HuH-7.5 (cell line): Measurements from ENCODE around the gene IFNA1.
"Not testable (repeated sequence)": the region's sequence is repeated elsewhere in the genome, so short reads cannot be mapped to it uniquely, and the experiment has no call there.

Experiments
- DNase-seq: peaks from one replicate; pipeline ENCODE4 v3.0.0; 2011; ENCODE audit warnings: low spot score

Gene IFNA1

GRCh38 chr9:21440139-21440538 lies at the start of gene IFNA1:
TSS of gene IFNA1 (plus strand) at chr9:21440439. CDS start at chr9:21440508, 69 bp downstream.
- DNase-seq = no peak

GRCh38 chr9:21392270-21392669 lies 48.0 kb upstream of the IFNA1 start:
- no peak for DNase-seq

GRCh38 chr9:21395778-21396717 lies 44.2 kb upstream of the IFNA1 start:
- DNase-seq = no peak

- no peak for DNase-seq
Observed at GRCh38 chr9:21398955-21399489, 41.2 kb upstream of the IFNA1 start.

- no peak for DNase-seq
Observed at GRCh38 chr9:21399956-21400355, 40.3 kb upstream of the IFNA1 start.

- no peak for DNase-seq
Observed at GRCh38 chr9:21402386-21403251, 37.6 kb upstream of the IFNA1 start.

GRCh38 chr9:21404146-21404545 lies 36.1 kb upstream of the IFNA1 start:
- DNase-seq = no peak

- DNase-seq = no peak
Observed at GRCh38 chr9:21408817-21409216, 31.4 kb upstream of the IFNA1 start, which contains the start of gene IFNA8. TSS of gene IFNA8 (plus strand) at chr9:21409117. CDS start at chr9:21409177, 60 bp downstream.

- no peak for DNase-seq
Observed at GRCh38 chr9:21412107-21412506, 28.1 kb upstream of the IFNA1 start.

- no peak for DNase-seq
Observed at GRCh38 chr9:21413151-21413550, 27.1 kb upstream of the IFNA1 start.

- DNase-seq = no peak
Observed at GRCh38 chr9:21413624-21414023, 26.6 kb upstream of the IFNA1 start.

- no peak for DNase-seq
Observed at GRCh38 chr9:21414220-21414940, 25.9 kb upstream of the IFNA1 start.

GRCh38 chr9:21415493-21416267 lies 24.6 kb upstream of the IFNA1 start:
- DNase-seq = no peak

GRCh38 chr9:21428235-21428634 lies 12.0 kb upstream of the IFNA1 start:
- no peak for DNase-seq

- DNase-seq = no peak
Observed at GRCh38 chr9:21429191-21429590, 11.0 kb upstream of the IFNA1 start.

GRCh38 chr9:21432672-21433425 lies 7.4 kb upstream of the IFNA1 start:
- DNase-seq = no peak

GRCh38 chr9:21434202-21435014 lies 5.8 kb upstream of the IFNA1 start:
- no peak for DNase-seq

GRCh38 chr9:21435015-21435383 lies 5.2 kb upstream of the IFNA1 start:
- not testable (repeated sequence) for DNase-seq

- DNase-seq = no peak
Observed at GRCh38 chr9:21443849-21444625, 3.8 kb downstream of the IFNA1 start.
